GM12873 (cell line): ENCODE data around the gene SCARF2.

Source experiments
- CTCF ChIP-seq: IDR thresholded peaks from 2 replicates; pipeline ENCODE4 v1.5.1; 2012; ENCODE audit warnings: low read depth, mild to moderate bottlenecking, moderate library complexity, low read length, control low read depth; ENCODE audit not compliant: insufficient read depth; ENCODE audit errors: missing control alignments

The SCARF2 gene

GRCh38 chr22:20401376-20402014 is 36.1 kb downstream of the SCARF2 start:
- no peak for TF ChIP-seq CTCF

GRCh38 chr22:20400606-20401375 is 36.8 kb downstream of the SCARF2 start:
- TF ChIP-seq CTCF: no peak

- TF ChIP-seq CTCF: no peak
Observed at GRCh38 chr22:20399866-20400605, 37.6 kb downstream of the SCARF2 start.

GRCh38 chr22:20398420-20398819 is 39.2 kb downstream of the SCARF2 start:
- no peak for TF ChIP-seq CTCF

GRCh38 chr22:20397498-20397897 is 40.1 kb downstream of the SCARF2 start:
- no peak for TF ChIP-seq CTCF

GRCh38 chr22:20396639-20397038 is 41.0 kb downstream of the SCARF2 start:
- no peak for TF ChIP-seq CTCF

- no peak for TF ChIP-seq CTCF
Observed at GRCh38 chr22:20395907-20396287, 41.7 kb downstream of the SCARF2 start.
